HepG2 (cell line): Measurements from ENCODE around the gene NOP9. TPM values are rescaled to one million over a fixed set of nuclear protein-coding genes. Genes with fewer than 3 reads are reported as not detected.
A peak's percentile ranks its signal among the peaks of the same experiment; 100 is the strongest.

ENCODE experiments used
- CENPT ChIP-seq: sonication (generic); formaldehyde crosslinking; IDR thresholded peaks from 2 replicates; pipeline ENCODE4 v1.8.0; 2022; ENCODE audit warnings: low read depth, mild to moderate bottlenecking, moderate library complexity, missing genetic modification reagents
- ELF4 ChIP-seq: sonication (generic); formaldehyde crosslinking; IDR thresholded peaks from 2 replicates; pipeline ENCODE4 v1.5.0; 2020; ENCODE audit warnings: missing genetic modification reagents, mild to moderate bottlenecking, moderate library complexity, borderline replicate concordance
- FIP1L1 ChIP-seq: fragments of 200-400 bp; formaldehyde crosslinking; IDR thresholded peaks from 2 replicates; pipeline ENCODE4 v1.6.1; 2018; ENCODE audit warnings: low read depth, mild to moderate bottlenecking, low read length, moderate library complexity, borderline replicate concordance; ENCODE audit not compliant: insufficient read depth
- JARID2 ChIP-seq: sonication (generic); formaldehyde crosslinking; IDR thresholded peaks from 2 replicates; pipeline ENCODE4 v1.8.1; 2023; ENCODE audit warnings: missing genetic modification reagents, inconsistent platforms; ENCODE audit not compliant: insufficient replicate concordance
- NFAT5 ChIP-seq: sonication (generic); formaldehyde crosslinking; IDR thresholded peaks from 2 replicates; pipeline ENCODE4 v1.4.0; 2020; ENCODE audit warnings: missing genetic modification reagents
- PREB ChIP-seq: sonication (generic); formaldehyde crosslinking; IDR thresholded peaks from 2 replicates; pipeline ENCODE4 v1.4.0; 2020; ENCODE audit warnings: missing genetic modification reagents
- ZBTB7A ChIP-seq: sonication (generic); formaldehyde crosslinking; IDR thresholded peaks from 2 replicates; pipeline ENCODE4 v1.8.0; 2022; ENCODE audit warnings: mild to moderate bottlenecking, missing genetic modification reagents
- ZFP82 ChIP-seq: sonication (generic); formaldehyde crosslinking; IDR thresholded peaks from 2 replicates; pipeline ENCODE4 v1.5.1; 2020; ENCODE audit warnings: mild to moderate bottlenecking, missing genetic modification reagents, borderline replicate concordance
- ZNF263 ChIP-seq: sonication (generic); formaldehyde crosslinking; IDR thresholded peaks from 2 replicates; pipeline ENCODE4 v1.4.0; 2020; ENCODE audit warnings: missing genetic modification reagents
- ZNF543 ChIP-seq: sonication (generic); formaldehyde crosslinking; IDR thresholded peaks from 2 replicates; pipeline ENCODE4 v1.4.0; 2020; ENCODE audit warnings: mild to moderate bottlenecking, missing genetic modification reagents
- ZNF569 ChIP-seq: sonication (generic); formaldehyde crosslinking; IDR thresholded peaks from 2 replicates; pipeline ENCODE4 v1.5.0; 2020; ENCODE audit warnings: mild to moderate bottlenecking, missing genetic modification reagents, moderate library complexity, borderline replicate concordance
- ZNF768 ChIP-seq: sonication (generic); formaldehyde crosslinking; IDR thresholded peaks from 2 replicates; pipeline ENCODE4 v1.4.0; 2020; ENCODE audit warnings: missing genetic modification reagents
- polyA plus RNA-seq, 8 experiments: library from polyadenylated mRNA; depleted of rRNA in 3 of 8; stranded (reverse) in 7 of 8; unstranded in 1 of 8; fragments of >200 nt; fragmentation: Illumina TruSeq in 4 of 8; extraction: Trizol in 4 of 8; gene quantifications; 2 replicates each; pipeline versions ENCODE4 v1.2.1 to v1.2.3, GENCODE V29; 2011 to 2016; ENCODE audit warnings: low read depth in 4 of 8, missing spikeins in 1 of 8, mixed read lengths in 1 of 8; ENCODE audit not compliant: insufficient read depth in 1 of 8
- total RNA-seq, 5 experiments: library from RNA; depleted of rRNA; stranded (reverse); fragments of >200 nt; fragmentation: Illumina TruSeq; extraction: Trizol; gene quantifications; 2 replicates each; pipeline ENCODE4 v1.2.3, GENCODE V29; 2016; ENCODE audit warnings: low read depth in 1 of 5
- TF ChIP-seq, protein P1 (sequence below): sonication (generic); formaldehyde crosslinking; conservative IDR thresholded peaks from 2 replicates; pipeline ENCODE4 v1.4.0; 2020; ENCODE audit warnings: missing genetic modification reagents
- TF ChIP-seq, protein P2 (sequence below): sonication (generic); formaldehyde crosslinking; IDR thresholded peaks from 2 replicates; pipeline ENCODE4 v1.5.0; 2020; ENCODE audit warnings: mild to moderate bottlenecking, missing genetic modification reagents
- TF ChIP-seq, protein P3 (sequence below): sonication (generic); formaldehyde crosslinking; IDR thresholded peaks from 2 replicates; pipeline ENCODE4 v1.4.0; 2020; ENCODE audit warnings: missing genetic modification reagents

Gene NOP9
- total and polyA plus RNA-seq, 2 of the 13 experiments (the other 11 are each of a cell fraction or from before 2014, with no cell fraction given): 24.5 to 61.6 TPM

DNA sequence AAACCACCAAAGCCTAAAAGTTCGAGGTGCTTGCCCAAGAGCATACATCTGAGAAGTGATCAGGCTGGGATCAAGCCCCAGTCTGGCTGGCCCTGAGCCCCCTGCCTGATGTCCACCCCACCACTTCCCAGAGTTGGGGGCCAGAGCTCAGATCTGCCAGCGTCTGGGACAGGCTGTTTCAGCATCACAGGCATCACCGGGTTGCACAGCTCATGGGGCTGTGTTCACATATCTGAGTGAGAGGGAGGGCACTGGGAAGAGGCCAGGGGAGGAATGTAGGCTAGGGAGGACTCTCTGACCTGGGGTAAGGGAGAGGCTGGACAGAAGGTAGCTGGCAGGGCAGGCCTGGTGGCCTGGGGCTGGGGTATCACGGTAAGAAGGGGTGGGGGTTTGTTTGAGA lies 42.7 kb upstream of the NOP9 start (continued):
- TF ChIP-seq NFAT5 (CRISPR knock-in tag) (no peak), FIP1L1 (no peak), CENPT (CRISPR knock-in tag) (no peak), ZBTB7A (0 out of 2 replicates have a peak, but pooled peaks have one; percentile 26), ZFP82 (CRISPR knock-in tag) (no peak), JARID2 (CRISPR knock-in tag) (peak; percentile 33), ZNF263 (peak; percentile 86), ZNF543 (CRISPR knock-in tag) (no peak), ZNF768 (CRISPR knock-in tag) (peak; percentile 28; the same call in 1 of the 2 replicates), PREB (CRISPR knock-in tag) (no peak), ZNF569 (no peak), ELF4 (no peak)
- TF ChIP-seq, protein P1, sequence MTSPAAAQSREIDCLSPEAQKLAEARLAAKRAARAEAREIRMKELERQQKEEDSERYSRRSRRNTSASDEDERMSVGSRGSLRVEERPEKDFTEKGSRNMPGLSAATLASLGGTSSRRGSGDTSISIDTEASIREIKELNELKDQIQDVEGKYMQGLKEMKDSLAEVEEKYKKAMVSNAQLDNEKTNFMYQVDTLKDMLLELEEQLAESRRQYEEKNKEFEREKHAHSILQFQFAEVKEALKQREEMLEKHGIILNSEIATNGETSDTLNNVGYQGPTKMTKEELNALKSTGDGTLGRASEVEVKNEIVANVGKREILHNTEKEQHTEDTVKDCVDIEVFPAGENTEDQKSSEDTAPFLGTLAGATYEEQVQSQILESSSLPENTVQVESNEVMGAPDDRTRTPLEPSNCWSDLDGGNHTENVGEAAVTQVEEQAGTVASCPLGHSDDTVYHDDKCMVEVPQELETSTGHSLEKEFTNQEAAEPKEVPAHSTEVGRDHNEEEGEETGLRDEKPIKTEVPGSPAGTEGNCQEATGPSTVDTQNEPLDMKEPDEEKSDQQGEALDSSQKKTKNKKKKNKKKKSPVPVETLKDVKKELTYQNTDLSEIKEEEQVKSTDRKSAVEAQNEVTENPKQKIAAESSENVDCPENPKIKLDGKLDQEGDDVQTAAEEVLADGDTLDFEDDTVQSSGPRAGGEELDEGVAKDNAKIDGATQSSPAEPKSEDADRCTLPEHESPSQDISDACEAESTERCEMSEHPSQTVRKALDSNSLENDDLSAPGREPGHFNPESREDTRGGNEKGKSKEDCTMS (CRISPR knock-in tag): no peak
- TF ChIP-seq, protein P2, sequence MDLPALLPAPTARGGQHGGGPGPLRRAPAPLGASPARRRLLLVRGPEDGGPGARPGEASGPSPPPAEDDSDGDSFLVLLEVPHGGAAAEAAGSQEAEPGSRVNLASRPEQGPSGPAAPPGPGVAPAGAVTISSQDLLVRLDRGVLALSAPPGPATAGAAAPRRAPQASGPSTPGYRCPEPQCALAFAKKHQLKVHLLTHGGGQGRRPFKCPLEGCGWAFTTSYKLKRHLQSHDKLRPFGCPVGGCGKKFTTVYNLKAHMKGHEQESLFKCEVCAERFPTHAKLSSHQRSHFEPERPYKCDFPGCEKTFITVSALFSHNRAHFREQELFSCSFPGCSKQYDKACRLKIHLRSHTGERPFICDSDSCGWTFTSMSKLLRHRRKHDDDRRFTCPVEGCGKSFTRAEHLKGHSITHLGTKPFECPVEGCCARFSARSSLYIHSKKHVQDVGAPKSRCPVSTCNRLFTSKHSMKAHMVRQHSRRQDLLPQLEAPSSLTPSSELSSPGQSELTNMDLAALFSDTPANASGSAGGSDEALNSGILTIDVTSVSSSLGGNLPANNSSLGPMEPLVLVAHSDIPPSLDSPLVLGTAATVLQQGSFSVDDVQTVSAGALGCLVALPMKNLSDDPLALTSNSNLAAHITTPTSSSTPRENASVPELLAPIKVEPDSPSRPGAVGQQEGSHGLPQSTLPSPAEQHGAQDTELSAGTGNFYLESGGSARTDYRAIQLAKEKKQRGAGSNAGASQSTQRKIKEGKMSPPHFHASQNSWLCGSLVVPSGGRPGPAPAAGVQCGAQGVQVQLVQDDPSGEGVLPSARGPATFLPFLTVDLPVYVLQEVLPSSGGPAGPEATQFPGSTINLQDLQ (CRISPR knock-in tag): no peak
- TF ChIP-seq, protein P3, sequence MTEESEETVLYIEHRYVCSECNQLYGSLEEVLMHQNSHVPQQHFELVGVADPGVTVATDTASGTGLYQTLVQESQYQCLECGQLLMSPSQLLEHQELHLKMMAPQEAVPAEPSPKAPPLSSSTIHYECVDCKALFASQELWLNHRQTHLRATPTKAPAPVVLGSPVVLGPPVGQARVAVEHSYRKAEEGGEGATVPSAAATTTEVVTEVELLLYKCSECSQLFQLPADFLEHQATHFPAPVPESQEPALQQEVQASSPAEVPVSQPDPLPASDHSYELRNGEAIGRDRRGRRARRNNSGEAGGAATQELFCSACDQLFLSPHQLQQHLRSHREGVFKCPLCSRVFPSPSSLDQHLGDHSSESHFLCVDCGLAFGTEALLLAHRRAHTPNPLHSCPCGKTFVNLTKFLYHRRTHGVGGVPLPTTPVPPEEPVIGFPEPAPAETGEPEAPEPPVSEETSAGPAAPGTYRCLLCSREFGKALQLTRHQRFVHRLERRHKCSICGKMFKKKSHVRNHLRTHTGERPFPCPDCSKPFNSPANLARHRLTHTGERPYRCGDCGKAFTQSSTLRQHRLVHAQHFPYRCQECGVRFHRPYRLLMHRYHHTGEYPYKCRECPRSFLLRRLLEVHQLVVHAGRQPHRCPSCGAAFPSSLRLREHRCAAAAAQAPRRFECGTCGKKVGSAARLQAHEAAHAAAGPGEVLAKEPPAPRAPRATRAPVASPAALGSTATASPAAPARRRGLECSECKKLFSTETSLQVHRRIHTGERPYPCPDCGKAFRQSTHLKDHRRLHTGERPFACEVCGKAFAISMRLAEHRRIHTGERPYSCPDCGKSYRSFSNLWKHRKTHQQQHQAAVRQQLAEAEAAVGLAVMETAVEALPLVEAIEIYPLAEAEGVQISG (CRISPR knock-in tag): no peak
